Cardiac fibroblast (primary cell): ENCODE data around the gene RGPD6.
"Not testable (repeated sequence)": the region's sequence is repeated elsewhere in the genome, so short reads cannot be mapped to it uniquely, and the experiment has no call there.

Experiments used
- DNase-seq, 2 donors: peaks; one replicate each; pipeline versions ENCODE4 v3.0.0 to v3.0.0-alpha.2; 2010; ENCODE audit warnings: low read depth in 2 of 2
- H3K4me3 ChIP-seq, 2 donors: replicated peaks in 1 of 2; 1 replicate in 1 of 2; 2 replicates in 1 of 2; pipeline ENCODE4 v1.5.1; 2011; ENCODE audit warnings: low read depth in 2 of 2, low read length in 2 of 2, mild to moderate bottlenecking in 2 of 2, moderate library complexity in 1 of 2

Gene RGPD6

DNA sequence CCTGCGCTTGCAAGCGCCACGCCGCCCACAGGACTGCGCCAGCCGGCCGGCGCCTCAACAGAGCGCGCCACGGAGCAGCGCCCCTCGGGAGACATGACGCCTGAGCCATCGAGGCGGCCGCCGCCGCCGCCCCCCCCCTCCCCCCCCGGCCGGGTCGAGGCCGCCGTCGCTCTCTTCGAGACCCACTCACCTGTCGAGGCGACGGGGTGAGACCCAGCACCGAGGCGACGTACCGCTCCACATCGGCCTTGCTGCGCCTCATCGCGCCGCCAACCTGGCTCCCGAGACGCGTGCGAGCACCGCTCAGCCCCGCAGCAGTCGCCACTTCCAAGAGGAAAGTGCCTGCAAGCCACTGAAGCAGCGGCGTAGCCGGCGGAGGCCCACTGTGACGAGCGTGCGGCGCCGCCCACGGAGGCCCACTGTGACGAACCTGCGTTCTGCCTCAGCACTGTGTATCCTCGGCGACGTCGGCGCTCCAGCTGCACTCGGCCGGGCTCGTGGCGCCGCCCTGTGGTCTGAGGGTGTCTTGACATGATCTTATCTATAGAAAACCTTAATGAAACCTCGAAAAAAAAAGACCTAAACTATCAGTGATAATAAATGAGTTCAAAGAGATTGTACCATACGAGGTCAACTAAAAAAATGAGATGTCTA, at the start of gene RGPD6:
Gene RGPD6 (minus strand): TSS at position 460 of the 654 bp plus-strand sequence. CDS start 198 bp downstream, at position 262.
- not testable (repeated sequence) for DNase-seq, H3K4me3 ChIP-seq

DNA sequence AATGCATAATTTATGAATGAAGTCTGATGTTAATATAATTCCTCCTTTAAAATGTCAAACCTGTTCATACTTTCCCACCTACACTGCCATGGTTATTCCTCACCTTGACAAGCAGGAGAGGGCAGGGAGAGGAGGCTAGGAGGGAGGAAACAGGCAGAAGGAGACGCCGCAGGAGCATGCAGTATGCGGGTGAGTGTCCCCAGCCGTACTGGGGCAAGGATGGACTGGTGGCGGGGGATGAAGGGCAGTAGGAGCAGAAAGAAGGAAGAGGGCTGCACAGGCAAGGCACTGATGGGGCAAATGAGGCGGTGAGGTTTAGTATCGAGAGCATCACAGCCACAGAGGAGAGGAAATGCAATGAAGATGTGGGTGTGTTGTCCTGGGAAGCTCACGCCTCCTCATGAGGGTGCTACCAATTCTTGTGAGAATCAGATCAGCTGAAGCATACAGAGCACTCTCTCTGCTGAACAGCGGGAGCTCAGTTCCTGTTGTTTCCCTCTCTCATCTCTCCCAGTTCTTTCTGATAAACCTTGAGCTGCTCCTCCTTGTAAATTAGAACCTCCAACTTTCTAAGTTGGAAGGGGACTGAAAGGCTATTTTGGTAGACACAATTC, 42.4 kb upstream of the RGPD6 start:
- not testable (repeated sequence) for DNase-seq, H3K4me3 ChIP-seq

DNA sequence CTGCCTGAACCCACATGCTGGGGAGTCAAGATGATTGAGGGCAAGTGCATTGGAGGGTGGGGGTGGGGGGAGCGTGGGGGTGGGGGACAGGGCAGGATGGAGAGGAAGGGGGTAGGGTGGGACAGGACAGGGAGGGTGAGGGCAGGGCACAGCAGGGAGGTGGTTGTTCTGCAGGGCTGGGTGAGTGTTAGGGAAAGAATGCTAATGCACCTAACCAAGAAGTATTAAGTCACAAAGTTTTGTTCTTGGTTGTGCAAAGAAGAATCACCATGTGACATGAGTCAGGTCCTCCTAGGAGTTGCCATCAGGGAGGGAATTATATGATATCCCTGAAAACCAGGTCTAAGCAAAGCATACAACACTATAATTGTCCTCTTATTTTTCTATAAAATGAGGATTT, 36.9 kb upstream of the RGPD6 start:
- not testable (repeated sequence) for H3K4me3 ChIP-seq, DNase-seq

DNA sequence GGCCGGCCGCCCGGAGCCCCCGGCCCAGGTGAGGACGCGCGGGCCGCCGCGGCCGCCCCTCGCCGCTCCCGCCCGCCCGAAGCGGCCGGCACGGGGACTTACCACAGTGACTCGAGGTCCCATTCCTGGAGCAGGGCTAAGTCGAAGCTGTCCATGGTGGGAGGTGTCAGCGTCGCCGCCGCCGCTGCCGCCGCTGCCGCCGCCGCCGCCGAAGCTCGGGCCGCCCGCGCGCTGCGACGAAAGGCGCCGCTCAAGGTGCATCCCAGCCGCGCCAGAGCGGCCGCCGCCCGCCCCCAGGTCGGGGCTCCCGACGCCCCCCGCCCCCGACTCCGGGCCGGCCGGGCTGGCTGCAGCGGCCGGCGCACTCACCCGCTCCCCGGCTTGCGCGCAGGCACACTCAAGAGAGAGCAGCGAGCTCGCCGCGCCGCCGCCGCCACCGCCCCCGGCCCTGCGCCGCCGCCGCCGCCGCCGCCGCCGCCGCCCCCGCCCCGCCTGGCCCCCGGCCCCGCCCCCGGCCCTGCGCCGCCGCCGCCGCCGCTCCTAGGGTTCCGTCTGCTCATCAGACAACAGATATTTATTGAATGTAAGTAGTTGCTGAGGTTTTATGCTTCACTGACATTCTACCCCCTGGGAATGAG, 33.7 kb upstream of the RGPD6 start:
- not testable (repeated sequence) for H3K4me3 ChIP-seq, DNase-seq

DNA sequence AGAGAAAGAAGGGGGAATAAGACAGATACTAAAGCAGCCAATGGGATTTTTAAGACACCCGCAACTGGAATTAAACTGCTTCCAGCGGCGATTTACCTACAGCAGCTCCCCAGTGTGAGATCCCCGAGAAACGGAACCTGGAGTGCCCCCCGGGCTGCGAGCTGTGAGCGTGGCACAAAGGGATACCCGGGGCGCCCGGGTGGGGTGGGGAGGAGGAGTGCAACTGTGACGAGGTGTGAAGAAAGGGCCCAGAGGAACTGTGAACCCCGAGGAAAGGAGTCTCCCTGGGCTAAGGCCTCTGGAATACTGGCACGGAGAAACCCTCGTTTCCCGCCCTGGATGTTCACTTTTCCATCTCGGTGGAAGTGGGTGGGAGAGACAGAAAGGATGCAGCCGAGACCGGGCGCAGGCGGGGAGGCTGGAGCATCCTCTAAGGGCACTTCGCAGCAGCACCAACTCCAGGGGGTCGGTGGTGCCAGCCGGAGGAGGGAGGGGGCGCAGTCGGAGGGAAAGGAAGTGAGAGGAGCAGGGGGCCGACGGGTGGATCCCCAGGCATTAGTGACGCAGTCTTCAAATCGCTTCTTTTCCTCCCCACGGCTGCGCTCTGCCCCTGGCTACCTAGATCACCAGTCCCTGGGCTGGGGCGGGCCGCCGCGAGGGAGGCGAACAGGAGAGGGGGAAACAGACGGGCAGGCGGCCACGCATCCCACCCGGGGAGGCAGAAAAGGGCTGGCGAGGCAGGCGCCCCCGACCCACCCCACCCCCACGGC, 33.0 kb upstream of the RGPD6 start:
- DNase-seq, H3K4me3 ChIP-seq: not testable (repeated sequence)

DNA sequence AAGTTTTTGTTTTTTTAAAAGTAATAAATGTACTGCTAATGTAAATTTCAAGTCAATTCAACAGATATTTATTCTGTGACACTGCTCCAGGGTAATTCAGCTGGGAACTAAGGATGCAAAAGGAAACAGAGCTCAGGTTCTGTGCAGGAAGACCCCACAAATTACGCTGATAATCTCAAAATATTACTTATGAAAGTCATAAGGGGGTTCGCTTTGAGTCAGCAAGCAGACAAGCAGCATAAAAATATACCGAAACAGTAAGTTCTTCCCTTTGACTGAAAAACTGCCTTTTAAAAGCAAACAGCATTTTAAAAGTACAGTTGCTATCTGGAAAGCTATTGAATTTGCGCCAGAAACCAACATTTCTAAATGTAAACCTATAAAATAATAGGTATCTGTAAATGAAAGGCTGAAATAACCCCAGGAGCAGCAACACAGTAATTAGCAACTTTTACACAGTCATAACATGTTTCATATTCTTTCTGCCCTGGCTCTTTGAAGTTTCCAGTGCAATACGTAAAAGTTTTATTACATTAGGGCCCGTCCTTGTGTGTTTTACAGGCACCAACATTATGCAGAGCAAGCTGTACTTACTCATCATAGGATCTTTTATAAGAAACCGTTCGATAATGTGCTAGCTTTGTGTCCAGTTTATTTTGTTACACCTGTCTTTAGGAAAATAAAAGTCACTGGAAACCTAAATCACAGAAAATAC, 31.9 kb upstream of the RGPD6 start:
- H3K4me3 ChIP-seq, DNase-seq: not testable (repeated sequence)

DNA sequence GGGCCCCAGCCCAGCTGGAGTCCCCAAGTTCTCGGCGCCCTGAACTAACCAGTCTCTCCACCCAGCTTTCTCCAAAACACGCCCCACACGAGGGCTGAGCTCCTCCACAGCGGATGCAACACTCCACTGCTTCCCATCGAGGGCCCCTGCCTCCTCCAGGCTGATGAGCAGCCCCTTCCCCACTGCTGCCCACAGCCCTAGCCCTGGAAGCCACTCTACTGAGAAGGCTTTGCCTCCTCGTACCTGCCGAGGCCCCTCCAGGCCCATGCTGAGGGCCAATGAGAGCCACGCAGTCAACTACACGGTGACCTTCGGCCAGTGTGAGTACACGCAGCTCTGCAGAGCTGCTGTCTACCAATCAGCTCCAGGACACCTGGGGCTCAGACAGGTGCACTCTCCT, 28.0 kb upstream of the RGPD6 start:
- not testable (repeated sequence) for DNase-seq, H3K4me3 ChIP-seq

DNA sequence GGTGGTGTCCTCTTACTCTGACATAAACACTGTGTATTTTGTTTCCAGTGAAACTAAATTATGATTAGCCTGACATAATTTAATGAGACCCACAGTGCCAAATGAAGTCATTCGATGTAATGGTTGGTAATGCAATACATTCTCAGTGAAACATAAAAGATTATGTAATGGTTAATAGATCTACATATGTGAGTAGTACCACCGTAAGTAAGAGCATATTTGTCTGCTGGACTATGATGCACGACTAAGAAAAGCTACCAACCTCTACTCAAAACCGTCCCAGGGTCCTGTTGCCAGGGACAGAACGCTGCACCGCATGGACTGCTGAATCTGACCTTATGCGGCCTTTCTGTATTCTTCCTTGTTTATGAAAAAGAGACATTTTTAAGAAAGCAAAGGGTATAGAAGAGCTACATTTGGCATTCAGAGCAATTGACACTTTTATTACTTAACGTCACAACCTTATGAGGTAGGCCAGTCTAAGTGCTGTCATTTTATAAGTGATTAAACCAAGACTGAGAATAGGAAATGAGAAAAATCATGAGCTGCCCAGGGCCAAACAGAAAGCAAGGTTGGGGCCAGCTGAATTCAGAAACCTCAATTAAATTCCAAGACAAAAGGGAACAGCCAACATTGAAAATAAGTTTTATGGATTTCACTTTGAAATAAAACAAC, 27.0 kb upstream of the RGPD6 start:
- H3K4me3 ChIP-seq, DNase-seq: not testable (repeated sequence)

DNA sequence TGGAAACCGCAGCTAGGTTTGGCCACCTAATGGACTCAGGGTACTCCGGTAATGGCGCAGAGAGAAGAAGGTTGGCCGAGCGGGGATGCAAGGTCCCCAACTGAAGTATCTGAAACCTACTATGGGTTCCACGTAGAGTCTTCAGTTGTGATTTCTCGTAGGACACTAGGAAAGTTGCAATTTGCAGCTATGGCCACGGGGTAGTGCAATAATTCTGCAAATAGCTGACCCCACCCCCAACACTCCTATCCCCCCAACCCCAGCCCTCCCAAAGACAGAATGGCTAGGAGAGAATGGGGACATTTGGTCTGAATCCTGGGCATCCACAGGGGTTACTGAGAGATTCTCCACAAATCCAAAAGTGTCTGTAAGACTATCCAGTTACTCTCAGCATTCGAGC, 25.1 kb upstream of the RGPD6 start:
- H3K4me3 ChIP-seq, DNase-seq: not testable (repeated sequence)

DNA sequence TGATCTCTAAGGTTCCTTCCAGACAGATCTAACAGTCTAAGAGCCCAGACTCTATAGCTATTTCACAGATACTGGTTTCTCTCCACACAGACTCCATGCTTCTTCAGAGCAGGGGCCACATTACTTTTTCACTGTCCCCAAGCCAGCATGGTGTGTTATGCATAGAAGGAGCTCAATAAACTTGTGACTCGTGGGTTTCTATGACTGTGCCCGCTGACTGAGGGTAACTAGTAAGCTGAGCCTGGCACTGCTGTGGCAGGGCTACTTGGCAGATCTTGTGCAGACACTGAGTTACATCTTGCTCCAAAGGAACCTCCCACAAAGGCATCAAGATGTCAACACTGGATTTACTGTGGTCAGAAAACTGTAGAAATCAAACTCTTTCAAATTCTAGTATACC, 15.0 kb upstream of the RGPD6 start:
- H3K4me3 ChIP-seq, DNase-seq: not testable (repeated sequence)

DNA sequence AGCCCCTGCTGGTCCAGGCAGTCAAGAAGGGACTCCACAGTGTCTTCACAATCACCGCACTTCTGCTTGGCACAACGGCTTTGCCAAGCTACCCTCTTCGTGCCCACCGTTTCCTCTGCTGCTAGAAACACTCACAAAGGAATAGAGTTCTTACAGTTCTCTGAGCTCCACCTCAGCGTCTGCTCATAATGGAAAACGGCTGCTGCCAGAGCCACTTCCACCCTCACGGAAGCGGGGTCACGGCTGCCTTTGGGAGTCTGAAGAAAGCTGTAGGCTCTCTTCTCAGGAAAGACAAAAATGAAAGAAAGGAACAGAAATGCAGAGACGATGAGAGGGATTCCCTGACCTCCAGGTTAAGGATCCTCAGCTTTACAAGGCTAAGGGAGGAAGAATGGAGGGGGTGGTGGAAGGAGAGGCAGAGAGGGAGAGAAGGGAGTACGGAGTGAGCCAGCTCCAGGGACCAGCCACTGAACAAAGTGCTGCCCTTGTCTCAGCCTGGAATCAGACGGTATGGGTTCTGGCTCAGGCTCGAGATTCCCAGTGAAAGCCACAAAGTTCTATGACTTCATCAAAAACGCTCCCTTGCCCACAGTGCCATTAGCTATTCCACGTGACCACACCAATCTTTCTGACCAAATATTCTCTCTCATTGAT, 12.8 kb upstream of the RGPD6 start:
- DNase-seq, H3K4me3 ChIP-seq: not testable (repeated sequence)

DNA sequence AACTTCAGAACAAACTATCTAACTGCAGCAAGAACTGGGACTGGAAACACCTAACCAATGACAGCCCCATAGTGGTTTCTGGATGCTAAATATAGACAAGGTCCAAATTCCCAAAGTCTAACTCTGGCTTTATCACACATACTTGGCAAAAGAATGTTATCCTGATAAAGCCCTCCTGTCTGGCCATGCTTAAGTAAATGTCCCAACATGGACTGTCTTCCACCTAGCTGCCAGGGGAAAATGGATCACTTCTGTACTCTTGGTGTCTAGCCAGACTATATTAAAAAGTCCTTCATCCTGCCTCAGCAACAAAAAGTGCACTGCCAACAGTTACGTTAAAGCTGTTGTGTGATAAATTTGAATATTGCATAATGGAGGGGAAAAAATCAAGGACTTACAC, 11.5 kb upstream of the RGPD6 start:
- not testable (repeated sequence) for H3K4me3 ChIP-seq, DNase-seq

DNA sequence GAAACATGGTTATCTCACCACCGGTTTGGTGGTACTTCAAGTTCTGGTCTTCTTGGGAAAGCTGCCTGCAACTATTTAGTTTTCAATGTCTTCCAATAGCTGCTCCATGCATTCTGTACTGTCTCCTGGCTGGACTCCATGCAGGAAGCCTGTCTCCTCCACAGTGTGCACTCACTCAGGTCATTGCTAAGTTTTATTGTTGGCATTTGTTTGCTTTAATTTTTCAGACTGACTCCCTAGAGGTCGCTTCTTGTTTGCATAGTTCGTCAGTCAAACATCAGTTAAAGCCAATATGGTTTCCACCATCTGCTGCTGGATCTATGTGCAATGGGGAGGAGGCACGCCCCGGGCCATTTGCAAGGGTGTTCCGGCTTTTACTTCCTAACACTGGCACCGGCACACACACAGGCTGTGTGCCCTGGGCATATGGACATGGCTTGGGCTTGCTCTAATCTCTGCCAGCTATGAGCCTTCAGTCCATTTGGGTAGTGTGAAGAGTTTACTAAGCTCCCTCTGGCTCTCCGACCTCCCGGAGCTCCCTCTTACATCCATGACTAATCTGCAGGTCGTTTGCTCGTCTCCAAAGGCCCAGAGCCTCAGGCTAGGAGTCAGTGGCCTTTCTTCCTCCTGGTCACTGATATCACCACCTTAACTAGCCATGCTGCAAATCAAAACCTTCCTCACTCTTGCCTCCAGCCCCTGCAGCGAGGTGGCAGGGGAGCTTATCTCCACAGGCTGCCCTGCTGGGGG, 2.4 kb upstream of the RGPD6 start:
- not testable (repeated sequence) for H3K4me3 ChIP-seq, DNase-seq

DNA sequence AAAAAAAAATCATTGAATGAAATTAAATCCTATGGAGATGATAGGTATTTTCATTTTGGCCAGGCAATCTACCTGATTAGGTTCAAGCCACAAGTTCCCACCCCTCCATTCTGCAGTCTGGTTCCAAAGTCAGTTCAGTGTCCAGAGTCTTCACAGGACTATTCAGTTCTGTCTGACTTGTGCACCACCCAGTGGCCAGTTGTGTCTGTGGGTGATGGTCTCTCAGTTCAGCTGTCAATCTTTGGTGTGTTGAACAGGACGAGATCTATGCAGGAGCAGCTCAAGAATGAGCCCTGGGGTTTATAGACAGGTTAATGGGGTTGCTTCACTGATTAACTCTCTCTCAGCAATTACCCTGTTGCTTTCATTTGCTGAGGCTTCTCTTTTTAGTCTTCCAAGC, 1.4 kb upstream of the RGPD6 start:
- DNase-seq, H3K4me3 ChIP-seq: not testable (repeated sequence)

DNA sequence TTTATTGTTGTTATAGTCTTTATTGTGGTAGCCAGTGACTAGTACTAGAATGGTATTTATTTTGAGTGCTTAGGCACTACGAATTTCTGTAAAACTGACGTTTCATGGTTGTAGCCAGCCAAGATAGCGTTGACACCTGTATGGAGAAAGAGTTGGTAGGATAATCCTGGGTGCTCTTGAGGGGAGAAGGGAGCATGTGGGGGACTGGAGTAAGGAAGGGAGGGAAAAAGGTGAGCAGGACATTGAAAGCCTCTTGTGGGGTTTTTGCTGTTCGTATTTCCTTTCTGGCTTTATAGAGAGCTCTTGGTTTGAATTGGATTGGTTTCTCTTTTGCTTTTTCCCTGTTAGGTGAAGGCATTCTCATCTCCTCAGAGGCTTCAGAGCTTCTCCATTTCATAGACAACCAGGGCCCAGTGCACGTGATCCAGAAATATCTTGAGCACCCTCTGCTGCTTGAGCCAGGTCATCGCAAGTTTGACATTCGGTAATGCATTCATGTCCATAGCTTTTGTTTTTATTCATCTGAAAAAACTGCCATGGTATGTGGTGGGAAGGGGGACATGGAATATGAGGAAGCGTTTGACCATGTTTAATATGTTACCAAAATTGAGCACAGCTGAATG, 77.2 kb downstream of the RGPD6 start:
- not testable (repeated sequence) for H3K4me3 ChIP-seq, DNase-seq

DNA sequence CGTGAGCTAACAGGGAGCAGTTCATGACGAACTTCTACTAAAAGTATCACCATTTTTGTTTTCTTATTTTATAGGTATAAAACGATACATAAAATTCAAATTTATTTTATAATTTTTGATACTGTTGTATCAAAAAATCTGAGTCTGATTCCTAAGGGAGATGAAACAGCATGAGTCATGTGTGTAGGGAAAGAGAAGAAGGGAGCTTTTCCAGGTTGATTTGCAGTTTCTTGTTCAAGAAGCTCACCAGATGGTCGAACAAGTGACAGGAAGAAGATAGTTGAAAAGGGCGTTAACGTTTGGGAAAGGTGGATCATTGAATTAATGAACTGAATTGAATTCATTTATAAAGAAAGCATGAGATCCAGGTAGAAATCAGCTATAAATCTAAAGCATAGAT, 81.0 kb downstream of the RGPD6 start:
- not testable (repeated sequence) for H3K4me3 ChIP-seq, DNase-seq
